COR-L47 (cell line): ENCODE data around the gene SGMS1.
"Not testable (repeated sequence)": the region's sequence is repeated elsewhere in the genome, so short reads cannot be mapped to it uniquely, and the experiment has no call there.

ENCODE experiments used
- DNase-seq: peaks from one replicate; lab custom pipeline; 2025; lab: John Stamatoyannopoulos, UW

SGMS1 gene

DNA sequence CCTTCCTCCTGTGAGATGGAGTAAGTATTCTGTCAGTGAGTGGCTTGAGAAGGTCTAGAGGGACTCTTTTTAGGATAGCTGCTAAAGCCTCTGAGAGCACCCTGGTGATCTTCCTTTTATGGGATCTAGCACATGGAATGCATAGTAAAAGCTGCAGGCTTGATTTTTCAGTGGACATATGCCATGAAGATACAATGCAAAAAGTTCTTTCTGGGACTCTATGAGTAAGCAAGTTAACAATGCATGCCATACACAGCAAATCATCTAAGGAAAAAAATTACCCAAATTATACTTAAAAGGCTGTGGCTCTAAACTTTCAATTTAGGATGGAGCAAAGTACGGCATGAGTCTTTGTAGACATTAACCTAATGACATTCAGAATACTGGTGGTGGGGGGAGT lies 154.5 kb downstream of the SGMS1 start:
- DNase-seq: no peak

DNA sequence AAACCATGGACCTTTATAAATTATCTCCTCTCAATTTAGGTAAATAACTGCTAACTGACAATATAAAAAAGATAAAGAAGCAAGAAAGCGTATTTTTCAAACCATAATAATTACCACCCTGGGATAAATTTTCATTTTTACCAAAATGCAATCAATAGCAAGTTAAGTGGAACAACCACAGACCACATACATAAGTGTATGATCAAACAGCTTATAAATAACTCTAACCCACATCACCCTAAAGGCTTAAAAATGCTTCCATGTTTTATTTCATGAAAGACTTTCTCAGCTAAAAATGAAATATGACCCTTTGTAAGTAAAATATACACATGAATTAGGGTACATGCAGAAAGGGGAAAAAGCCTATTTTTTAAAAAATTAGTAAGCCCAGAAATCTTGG lies 156.5 kb downstream of the SGMS1 start:
- no peak for DNase-seq

- no peak for DNase-seq
These were observed 159.7 kb downstream of the SGMS1 start for GRCh38 chr10:50464004-50464409.

DNA sequence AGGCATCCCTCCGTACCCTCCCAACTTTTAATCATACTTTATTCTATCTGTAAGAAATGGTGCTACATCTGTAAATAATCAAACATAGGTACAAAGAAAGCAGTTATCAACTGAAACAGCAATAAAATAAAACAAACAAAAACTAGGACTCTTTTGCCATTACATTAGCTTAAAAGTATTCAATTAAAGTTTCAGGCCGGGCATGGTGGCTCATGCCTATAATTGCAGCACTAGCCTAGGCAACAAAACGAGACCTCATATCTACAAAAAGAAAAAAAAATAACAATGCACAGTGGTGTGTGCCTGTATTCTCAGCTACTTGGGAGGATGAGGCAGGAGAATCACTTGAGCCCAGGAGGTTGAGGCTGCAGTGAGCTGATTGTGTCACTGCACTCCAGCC lies 161.9 kb downstream of the SGMS1 start:
- no peak for DNase-seq

DNA sequence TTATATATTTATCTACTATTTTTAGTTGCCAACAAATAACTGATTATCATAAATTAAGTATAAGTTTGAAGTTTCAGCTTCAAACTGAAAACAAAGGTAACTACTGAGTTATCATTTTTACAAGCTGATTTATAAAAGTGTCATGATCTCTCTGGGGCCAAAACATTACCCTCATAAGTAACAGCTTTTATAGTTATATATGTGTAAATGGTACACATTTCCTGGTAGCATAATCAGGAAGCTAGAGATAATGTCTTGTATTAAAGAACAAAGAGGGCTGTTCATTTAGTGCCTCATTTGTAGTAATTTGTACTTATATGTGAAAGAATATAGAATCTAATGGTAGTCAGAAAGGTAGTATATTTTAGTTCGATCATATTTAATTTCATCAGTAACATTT lies 162.6 kb downstream of the SGMS1 start:
- DNase-seq: no peak

GRCh38 chr10:50456719-50457118 lies 167.0 kb downstream of the SGMS1 start:
- DNase-seq: no peak

GRCh38 chr10:50453940-50454339 lies 169.8 kb downstream of the SGMS1 start:
- DNase-seq: no peak

DNA sequence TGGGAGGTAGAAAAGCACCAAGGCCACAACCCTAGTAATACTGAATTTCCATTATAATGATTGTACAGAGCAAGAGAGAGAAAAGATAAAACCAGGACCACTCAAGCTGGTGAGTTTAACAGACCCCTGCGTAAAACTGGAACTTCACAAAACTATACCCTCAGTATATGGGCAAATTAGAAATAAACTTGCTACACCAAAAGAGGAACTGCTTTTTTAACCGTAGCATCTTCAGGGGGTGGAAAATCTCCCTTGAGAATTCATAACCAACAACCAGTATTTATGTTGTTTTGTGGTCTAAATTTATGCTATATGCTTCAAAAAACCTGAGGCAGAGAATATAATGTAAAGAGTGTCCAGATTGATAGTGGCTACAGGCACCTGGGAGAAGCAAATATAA lies 171.2 kb downstream of the SGMS1 start:
- no peak for DNase-seq

DNA sequence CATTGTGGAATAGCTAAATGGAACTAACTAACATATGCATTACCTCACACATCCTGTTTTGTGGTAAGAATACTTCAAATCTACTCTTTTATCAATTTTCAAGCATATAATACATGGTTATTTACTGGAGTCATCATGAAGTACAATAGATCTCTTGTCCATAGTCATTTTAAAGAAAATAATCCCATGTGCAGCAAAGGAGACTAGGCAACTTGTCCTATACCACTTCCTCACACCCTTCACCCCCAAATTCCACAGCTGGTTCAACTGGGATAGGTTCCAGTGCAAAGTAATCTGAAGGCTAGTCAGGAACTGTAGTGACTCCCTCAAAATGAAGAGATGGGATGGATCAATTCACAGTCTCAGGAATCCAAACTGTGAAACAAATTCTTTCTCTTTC lies 176.1 kb downstream of the SGMS1 start:
- DNase-seq: no peak

GRCh38 chr10:50445777-50446176 lies 178.0 kb downstream of the SGMS1 start:
- DNase-seq: not testable (repeated sequence)

DNA sequence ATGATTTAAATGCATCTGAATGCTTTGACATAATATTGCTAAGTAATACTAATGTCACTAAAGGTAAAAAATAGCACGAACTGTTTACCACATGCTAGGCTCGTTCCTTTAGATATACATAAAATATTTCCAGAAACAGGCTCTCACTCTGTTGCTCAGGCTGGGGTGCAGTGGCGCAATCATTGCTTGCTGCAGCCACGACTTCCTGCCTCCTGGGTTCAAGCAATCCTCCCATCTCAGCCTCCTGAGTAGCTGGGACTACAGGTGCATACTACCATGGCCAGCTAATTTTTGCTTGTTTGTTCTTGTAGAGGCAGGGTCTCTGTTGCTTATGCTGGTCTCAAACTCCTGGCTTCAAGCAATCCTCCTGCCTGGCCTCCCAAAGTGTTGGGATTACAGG lies 183.3 kb downstream of the SGMS1 start:
- no peak for DNase-seq

GRCh38 chr10:50439806-50440205 lies 183.9 kb downstream of the SGMS1 start:
- no peak for DNase-seq

DNA sequence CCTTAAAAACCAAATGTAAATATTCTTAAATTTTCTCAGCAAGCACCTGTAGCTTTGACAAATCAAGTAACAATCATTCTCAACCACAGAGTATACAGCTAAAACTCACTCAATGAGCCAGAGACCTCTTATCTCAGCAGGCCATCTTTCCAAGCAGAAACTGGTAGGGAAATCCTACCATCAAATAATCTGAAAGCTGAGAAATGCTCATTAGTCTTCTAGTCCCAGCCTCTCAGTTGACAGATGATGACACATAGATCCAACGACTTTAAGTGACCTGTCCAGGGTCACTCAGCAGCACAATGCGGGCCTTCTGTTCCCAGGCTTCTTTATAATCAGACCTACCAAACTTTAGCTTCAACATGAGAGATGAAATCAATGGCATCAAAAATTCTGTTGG lies 184.6 kb downstream of the SGMS1 start:
- DNase-seq: no peak

GRCh38 chr10:50438049-50438936 lies 185.5 kb downstream of the SGMS1 start:
- no peak for DNase-seq

DNA sequence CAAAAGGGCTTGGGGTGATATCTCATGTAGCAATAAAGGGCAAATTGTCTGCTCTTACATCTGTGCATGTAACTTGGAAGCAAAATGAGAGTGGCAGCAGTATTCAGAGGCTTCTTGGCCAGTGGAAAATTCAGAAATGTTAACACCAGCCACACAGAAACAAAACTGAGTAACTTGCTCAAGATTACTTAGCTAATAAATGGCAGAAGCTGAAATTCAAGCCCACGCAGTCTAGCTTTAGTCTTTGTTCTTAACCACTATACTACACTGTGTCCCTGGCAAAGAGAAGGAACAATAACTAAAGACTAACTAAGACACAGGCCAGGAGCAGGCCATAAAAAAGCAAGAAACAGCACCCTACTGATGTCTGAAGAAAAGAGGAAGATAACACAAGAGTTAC lies 186.5 kb downstream of the SGMS1 start:
- DNase-seq: no peak

DNA sequence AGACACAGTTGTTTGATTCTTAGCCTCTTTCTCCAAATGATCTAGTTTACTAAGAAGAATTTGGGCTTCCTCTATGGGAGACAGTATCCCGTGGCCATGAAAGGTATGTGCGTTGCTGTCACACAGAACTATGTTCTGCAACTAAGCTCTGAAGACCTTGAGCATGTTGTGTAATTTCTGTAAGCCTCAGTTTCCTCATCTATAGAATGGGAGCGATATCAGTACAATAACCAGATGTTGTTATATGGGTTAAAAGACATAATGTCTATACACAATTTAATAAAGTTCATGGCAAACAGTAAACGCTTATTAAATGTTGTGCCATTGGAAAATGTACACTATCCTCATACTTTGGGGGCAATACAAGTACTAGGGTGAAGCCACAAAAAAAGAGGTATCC lies 187.0 kb downstream of the SGMS1 start:
- no peak for DNase-seq

DNA sequence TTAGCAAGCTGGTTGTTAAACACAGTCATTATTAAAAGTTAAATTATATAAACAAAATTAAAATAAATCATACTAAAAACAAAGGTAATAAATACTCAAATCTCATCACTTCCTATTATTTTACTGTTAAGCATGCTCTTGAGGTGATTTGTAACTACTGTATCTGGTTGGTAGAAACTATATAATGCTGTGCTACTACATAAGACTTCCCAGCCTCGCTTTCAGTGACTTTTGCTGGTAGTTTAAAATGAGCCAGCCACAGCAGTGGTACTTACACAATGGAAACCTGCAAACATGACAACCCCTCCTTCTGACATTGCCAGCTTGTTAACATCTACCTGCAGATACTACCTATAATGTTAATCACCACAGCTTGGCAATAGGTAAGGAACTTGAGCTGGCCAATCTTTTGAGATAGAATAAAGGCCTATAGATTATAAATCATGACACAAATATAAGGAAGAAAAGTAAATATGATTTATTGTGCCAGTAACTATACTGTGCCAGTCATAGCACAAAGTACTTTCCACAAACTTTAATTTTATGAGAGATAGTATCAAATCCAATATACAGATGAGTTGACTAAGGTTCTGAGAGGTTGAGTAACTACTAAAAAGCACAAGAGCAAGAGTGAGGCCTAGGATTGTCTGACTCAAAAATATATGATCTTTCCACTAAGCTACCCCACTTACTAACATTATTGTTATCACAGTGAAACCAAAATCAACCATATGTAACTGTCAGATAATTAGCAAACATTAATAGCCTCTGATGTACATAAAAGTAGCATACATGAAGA lies 191.3 kb downstream of the SGMS1 start:
- DNase-seq: no peak

- no peak for DNase-seq
These were observed 192.0 kb downstream of the SGMS1 start for GRCh38 chr10:50431791-50432190.

DNA sequence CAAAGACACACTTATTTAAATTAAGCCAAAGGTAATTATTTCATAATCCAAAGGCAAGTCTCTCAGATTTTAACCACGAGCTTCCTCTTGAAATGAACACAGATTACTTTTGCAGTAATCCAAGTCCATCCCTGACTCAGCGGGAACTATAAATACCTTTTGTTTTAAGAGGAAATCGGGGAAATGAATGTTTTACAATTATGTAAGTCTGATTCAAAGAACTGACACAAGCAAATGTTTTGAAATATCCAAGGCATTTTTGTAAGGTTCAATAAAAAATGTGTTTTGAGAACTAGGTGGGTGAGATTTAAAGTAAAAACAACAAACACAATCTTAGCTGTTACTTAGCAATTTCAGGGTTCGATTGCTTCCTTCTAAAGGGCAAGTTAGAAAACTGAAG lies 192.6 kb downstream of the SGMS1 start:
- DNase-seq: no peak

DNA sequence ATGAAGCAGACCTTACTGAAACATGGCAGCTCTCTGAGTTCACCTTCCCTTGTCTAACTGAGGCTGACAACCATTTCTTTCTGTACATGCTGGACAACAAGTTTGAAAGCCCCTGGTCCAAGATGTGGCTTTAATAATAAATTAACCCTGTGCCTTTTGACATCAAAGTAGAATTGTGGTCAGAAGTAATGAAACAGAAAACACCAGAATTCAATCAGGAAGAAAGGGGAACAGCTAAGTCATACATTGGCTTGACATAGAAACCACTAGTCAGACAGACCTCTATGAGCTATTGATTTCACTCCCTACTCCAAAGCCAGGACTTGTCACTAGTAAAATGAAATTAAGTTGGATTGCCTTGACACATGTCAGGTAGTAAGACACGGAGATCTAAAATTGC lies 197.3 kb downstream of the SGMS1 start:
- DNase-seq: no peak

DNA sequence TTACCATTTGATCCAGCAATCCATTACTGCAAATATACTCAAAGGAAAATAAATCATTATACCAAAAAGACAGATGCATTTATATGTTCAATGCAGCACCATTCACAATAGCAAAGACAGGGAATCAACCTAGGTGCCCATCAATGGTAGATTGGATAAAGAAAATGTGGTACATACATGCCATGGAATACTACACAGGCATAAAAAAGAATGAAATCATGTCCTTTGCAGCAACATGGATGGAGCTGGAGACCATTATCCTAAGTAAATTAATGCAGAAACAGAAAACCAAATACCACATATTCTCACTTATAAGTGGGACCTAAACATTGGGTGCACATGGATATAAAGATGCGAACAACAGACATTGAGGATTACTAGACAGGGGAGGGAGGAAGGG lies 198.5 kb downstream of the SGMS1 start:
- DNase-seq: not testable (repeated sequence)

GRCh38 chr10:50423448-50423847 lies 200.3 kb downstream of the SGMS1 start:
- no peak for DNase-seq

DNA sequence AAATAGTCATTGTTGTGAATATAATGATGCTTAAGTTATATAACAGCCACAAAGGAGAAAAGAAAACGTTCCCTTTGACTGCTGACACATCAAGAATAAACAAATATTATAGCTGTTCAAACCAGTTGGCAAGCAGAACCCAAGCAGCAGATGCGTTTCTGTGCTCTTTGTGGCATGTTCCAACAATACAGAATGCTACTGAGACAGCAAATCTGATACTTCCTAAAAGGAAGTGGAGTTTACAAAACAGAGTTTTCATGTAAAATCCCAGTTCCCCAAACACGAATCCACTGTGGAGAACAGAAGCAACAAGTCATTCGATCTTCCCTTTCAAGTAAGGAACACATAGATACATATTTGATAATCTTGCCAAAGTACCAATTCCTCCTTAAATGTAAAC lies 201.5 kb downstream of the SGMS1 start:
- peak; percentile 16 for DNase-seq
